Stimulated activated CD4-positive, alpha-beta T cell treated with anti-CD3 and anti-CD28 coated beads, Interleukin-2, amount 100 ng/mL, for 24 hours (primary cell): Measurements from ENCODE around the gene CNTLN.
"Not testable (repeated sequence)": the region's sequence is repeated elsewhere in the genome, so short reads cannot be mapped to it uniquely, and the experiment has no call there.

Source experiments
- DNase-seq, 2 donors: peaks; one replicate each; pipeline ENCODE4 v3.0.0-alpha.2; 2020

The CNTLN gene

GRCh38 chr9:17422994-17423680 lies 288.3 kb downstream of the CNTLN start:
- no peak for DNase-seq

GRCh38 chr9:17423681-17424011 lies 288.8 kb downstream of the CNTLN start:
- no peak for DNase-seq

- DNase-seq, result no peak
Measured at GRCh38 chr9:17425384-17425783, 290.5 kb downstream of the CNTLN start.

- no peak for DNase-seq
Measured at GRCh38 chr9:17433526-17433925, 298.7 kb downstream of the CNTLN start.

GRCh38 chr9:17436854-17437253 lies 302.0 kb downstream of the CNTLN start:
- DNase-seq, result no peak

- DNase-seq, result no peak
Measured at GRCh38 chr9:17437813-17438212, 303.0 kb downstream of the CNTLN start.

- DNase-seq, result not testable (repeated sequence)
Measured at GRCh38 chr9:17445126-17445525, 310.3 kb downstream of the CNTLN start.

- DNase-seq, result no peak
Measured at GRCh38 chr9:17453751-17454150, 318.9 kb downstream of the CNTLN start.

GRCh38 chr9:17462869-17463464 lies 328.1 kb downstream of the CNTLN start:
- peak in 1 of 2 donors; percentile 15 for DNase-seq

GRCh38 chr9:17470036-17470813 lies 335.4 kb downstream of the CNTLN start:
- no peak for DNase-seq

GRCh38 chr9:17472126-17472525 lies 337.3 kb downstream of the CNTLN start:
- no peak for DNase-seq

GRCh38 chr9:17476401-17476800 lies 341.6 kb downstream of the CNTLN start:
- DNase-seq, result no peak

GRCh38 chr9:17477816-17478215 lies 343.0 kb downstream of the CNTLN start:
- no peak for DNase-seq

- DNase-seq, result no peak
Measured at GRCh38 chr9:17480966-17481365, 346.1 kb downstream of the CNTLN start.

GRCh38 chr9:17481565-17481964 lies 346.7 kb downstream of the CNTLN start:
- no peak for DNase-seq

- no peak for DNase-seq
Measured at GRCh38 chr9:17484906-17485305, 350.1 kb downstream of the CNTLN start.

GRCh38 chr9:17486396-17486795 lies 351.6 kb downstream of the CNTLN start:
- DNase-seq, result no peak

GRCh38 chr9:17487467-17487866 lies 352.6 kb downstream of the CNTLN start:
- no peak for DNase-seq

GRCh38 chr9:17488662-17489061 lies 353.8 kb downstream of the CNTLN start:
- no peak for DNase-seq

GRCh38 chr9:17490110-17490509 lies 355.3 kb downstream of the CNTLN start:
- DNase-seq, result no peak

- DNase-seq, result no peak
Measured at GRCh38 chr9:17491780-17492179, 356.9 kb downstream of the CNTLN start.

- DNase-seq, result no peak
Measured at GRCh38 chr9:17503196-17503595, 368.4 kb downstream of the CNTLN start.

- DNase-seq, result no peak
Measured at GRCh38 chr9:17509151-17509550, 374.3 kb downstream of the CNTLN start.

- DNase-seq, result no peak
Measured at GRCh38 chr9:17509701-17510100, 374.9 kb downstream of the CNTLN start.
